Hematopoietic multipotent progenitor cell treated with erythropoietin and hydrocortisone succinate and interleukin-3 and kit ligand, for 8 days (in vitro differentiated cells): ENCODE data around the gene CCDC15.
"Not testable (repeated sequence)": the region's sequence is repeated elsewhere in the genome, so short reads cannot be mapped to it uniquely, and the experiment has no call there.

Experiments
- DNase-seq: peaks from one replicate; pipeline ENCODE4 v3.0.0-alpha.2; 2015

CCDC15 gene

GRCh38 chr11:125016413-125016812 lies 62.4 kb downstream of the CCDC15 start:
- DNase-seq, result no peak

GRCh38 chr11:125020342-125020741 lies 66.3 kb downstream of the CCDC15 start:
- DNase-seq, result no peak

GRCh38 chr11:125022551-125022950 lies 68.5 kb downstream of the CCDC15 start:
- no peak for DNase-seq

- DNase-seq, result no peak
Observed at GRCh38 chr11:125025968-125026367, 72.0 kb downstream of the CCDC15 start.

GRCh38 chr11:125029431-125029830 lies 75.4 kb downstream of the CCDC15 start:
- not testable (repeated sequence) for DNase-seq

GRCh38 chr11:125036933-125037332 lies 82.9 kb downstream of the CCDC15 start:
- no peak for DNase-seq

- no peak for DNase-seq
Observed at GRCh38 chr11:125049164-125049792, 95.3 kb downstream of the CCDC15 start.

- no peak for DNase-seq
Observed at GRCh38 chr11:125052047-125052446, 98.0 kb downstream of the CCDC15 start.

- DNase-seq, result no peak
Observed at GRCh38 chr11:125053167-125053566, 99.2 kb downstream of the CCDC15 start.

- no peak for DNase-seq
Observed at GRCh38 chr11:125055107-125055715, 101.2 kb downstream of the CCDC15 start.

GRCh38 chr11:125056111-125056510 lies 102.1 kb downstream of the CCDC15 start:
- not testable (repeated sequence) for DNase-seq

GRCh38 chr11:125056931-125057692 lies 103.1 kb downstream of the CCDC15 start:
- DNase-seq, result no peak

GRCh38 chr11:125057693-125058016 lies 103.7 kb downstream of the CCDC15 start:
- no peak for DNase-seq

GRCh38 chr11:125061281-125061680 lies 107.3 kb downstream of the CCDC15 start:
- no peak for DNase-seq

- DNase-seq, result no peak
Observed at GRCh38 chr11:125062218-125062930, 108.4 kb downstream of the CCDC15 start.

GRCh38 chr11:125062931-125063428 lies 109.0 kb downstream of the CCDC15 start, which contains the start of gene SLC37A2:
SLC37A2 (plus strand) TSS chr11:125063305; CDS start chr11:125063368, 63 bp downstream.
- DNase-seq, result no peak

GRCh38 chr11:125063429-125064043 lies 109.5 kb downstream of the CCDC15 start:
- DNase-seq, result no peak

GRCh38 chr11:125064070-125064469 lies 110.1 kb downstream of the CCDC15 start:
- no peak for DNase-seq

GRCh38 chr11:125068368-125068767 lies 114.4 kb downstream of the CCDC15 start:
- DNase-seq, result no peak

GRCh38 chr11:125069008-125069407 lies 115.0 kb downstream of the CCDC15 start:
- peak; percentile 35 for DNase-seq

- DNase-seq, result no peak
Observed at GRCh38 chr11:125069796-125070195, 115.8 kb downstream of the CCDC15 start.

GRCh38 chr11:125070699-125071254 lies 116.8 kb downstream of the CCDC15 start:
- peak; percentile 46 for DNase-seq
